ENCODE measurements around the gene GPC6.

GRCh38 chr13:93535251-93535650 is 308.6 kb downstream of the GPC6 start:
- TF ChIP-seq CTCF (IDR thresholded peaks at IDR 0.05) (no peak), POLR2A (IDR thresholded peaks at IDR 0.05) (no peak)
